Measurements from ENCODE around the gene KIAA0825.

DNA sequence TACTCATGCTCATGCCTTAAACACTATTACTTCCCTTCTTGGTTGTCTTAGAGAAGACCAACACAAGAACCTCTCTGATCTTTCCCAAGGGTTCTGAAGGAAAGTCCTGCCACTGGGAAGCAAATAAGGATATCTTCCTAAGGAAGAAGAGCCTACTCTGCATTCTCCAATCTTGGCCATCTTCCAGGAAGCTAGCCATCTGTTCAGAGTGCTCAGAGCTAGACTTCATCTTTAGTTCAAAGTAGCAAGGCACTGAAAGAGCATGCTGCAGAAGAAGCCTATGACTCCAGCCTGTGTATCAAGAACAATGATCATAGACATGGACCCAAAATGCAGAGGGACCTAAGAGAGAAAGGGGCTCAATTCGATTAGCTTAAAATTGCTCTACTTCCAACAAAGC lies 114.7 kb downstream of the KIAA0825 start:
- TF ChIP-seq POLR2AphosphoS5 (IDR thresholded peaks at IDR 0.05) (no peak), CTCF (IDR thresholded peaks at IDR 0.05) (no peak), POLR2A (IDR thresholded peaks at IDR 0.05) (no peak)
